NT2/D1 (cell line): ENCODE results near the gene PHACTR3.

ENCODE experiments used
- SUZ12 ChIP-seq: IDR thresholded peaks from 2 replicates; pipeline ENCODE4 v1.6.1; 2011; ENCODE audit not compliant: insufficient read length, insufficient read depth; ENCODE audit errors: extremely low read depth
- YY1 ChIP-seq: IDR thresholded peaks from 2 replicates; pipeline ENCODE4 v1.6.1; 2011; ENCODE audit not compliant: insufficient read length, insufficient read depth

DNA sequence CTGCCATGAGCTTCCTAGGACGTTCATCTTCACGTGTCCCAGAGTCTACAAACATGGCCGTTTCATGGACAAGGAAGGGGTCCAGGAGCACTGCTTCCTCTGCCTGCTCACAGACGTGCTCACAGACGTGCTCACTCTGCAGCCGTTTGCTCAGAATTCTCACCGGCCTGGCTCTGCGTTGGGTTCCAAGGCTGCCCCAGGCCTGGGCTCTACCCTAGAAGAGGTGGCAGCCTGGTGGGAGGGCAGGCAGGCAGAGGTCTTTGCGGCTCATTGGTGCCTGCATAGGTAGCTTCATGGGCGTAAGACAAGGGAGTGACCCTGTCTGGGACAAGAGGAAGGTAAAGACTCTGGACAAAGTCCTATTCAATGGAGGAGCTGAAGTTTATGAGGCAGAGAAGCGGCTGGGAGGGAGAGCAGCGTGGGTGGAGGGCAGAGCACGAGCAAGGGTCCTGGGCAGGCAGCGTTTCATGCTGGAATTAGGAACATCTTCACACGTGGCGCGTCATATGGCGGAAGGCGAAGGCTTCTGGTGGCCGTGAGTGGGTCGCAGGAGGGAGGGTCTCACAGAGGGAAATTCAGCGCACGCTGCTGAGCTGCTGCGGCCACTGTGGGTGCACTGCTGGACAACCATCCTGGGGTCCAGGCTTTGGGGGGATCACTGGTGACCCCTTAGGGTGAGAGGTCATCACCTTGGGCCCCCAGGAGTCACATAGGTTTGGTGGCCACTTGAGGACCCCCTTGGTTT is 138.2 kb downstream of the PHACTR3 start:
- TF ChIP-seq YY1 (no peak), SUZ12 (no peak)
